Lung (tissue), 12 donors: Measurements from ENCODE around the gene GREB1. TPM values are rescaled to one million over a fixed set of nuclear protein-coding genes. Genes with fewer than 3 reads are reported as not detected.

Experiments
- ATAC-seq: fragments of 200-7000 bp; cut with Tn5 transposase; one replicate; pipeline ENCODE4 v1.9.1; 2020; ENCODE audit warnings: moderate number of reproducible peaks; ENCODE audit not compliant: insufficient read depth, low FRiP score
- DNase-seq, 3 donors: peaks; one replicate each; pipeline ENCODE4 v3.0.0-alpha.2; 2013 to 2017
- H3K27ac ChIP-seq, 2 donors: one replicate each; pipeline ENCODE4 v1.5.1; 2013; ENCODE audit warnings: mild to moderate bottlenecking in 2 of 2, moderate library complexity in 2 of 2, control low read depth in 1 of 2, inconsistent platforms in 1 of 2, low read depth in 1 of 2, low read length in 1 of 2
- H3K27me3 ChIP-seq, 3 donors: one replicate each; pipeline ENCODE4 v1.5.1; 2013; ENCODE audit warnings: low read length in 2 of 3; ENCODE audit not compliant: control insufficient read depth in 3 of 3, insufficient read depth in 3 of 3
- H3K36me3 ChIP-seq, 4 donors: one replicate each; pipeline ENCODE4 v1.5.1; 2013; ENCODE audit warnings: low read length in 4 of 4, mild to moderate bottlenecking in 1 of 4, moderate library complexity in 1 of 4; ENCODE audit not compliant: control insufficient read depth in 4 of 4, insufficient read depth in 4 of 4
- H3K4me1 ChIP-seq, 5 donors: one replicate each; pipeline ENCODE4 v1.5.1; 2013; ENCODE audit warnings: low read length in 5 of 5, mild to moderate bottlenecking in 2 of 5, moderate library complexity in 1 of 5; ENCODE audit not compliant: control insufficient read depth in 5 of 5, insufficient read depth in 5 of 5
- H3K4me3 ChIP-seq: one replicate; pipeline ENCODE4 v1.5.1; 2013; ENCODE audit warnings: mild to moderate bottlenecking, control low read depth, moderate library complexity
- H3K9ac ChIP-seq, 2 donors: one replicate each; pipeline ENCODE4 v1.5.1; 2013; ENCODE audit warnings: low read length in 2 of 2, control low read depth in 1 of 2; ENCODE audit not compliant: insufficient read depth in 1 of 2
- H3K9me3 ChIP-seq, 4 donors: one replicate each; pipeline ENCODE4 v1.5.1; 2013; ENCODE audit warnings: low read length in 3 of 4, mild to moderate bottlenecking in 1 of 4, moderate library complexity in 1 of 4; ENCODE audit not compliant: control insufficient read depth in 4 of 4, insufficient read depth in 3 of 4
- CTCF ChIP-seq: IDR thresholded peaks from 2 replicates; pipeline ENCODE4 v1.5.1; 2012; ENCODE audit warnings: mild to moderate bottlenecking; ENCODE audit errors: control extremely low read depth, extremely low read depth
- WGBS, 2 donors: extraction: QIAGEN DNeasy Blood & Tissue Kit; methylation state at CpG; one replicate each; pipeline ENCODE4 v1.1.7; 2013; 5-methylcytosine and 5-hydroxymethylcytosine counted together
- polyA plus RNA-seq, 2 donors: library from polyadenylated mRNA; stranded (reverse); fragments of 200-250 nt; gene quantifications; one replicate each; pipeline ENCODE4 v1.2.1, GENCODE V29; 2013
- total RNA-seq, 2 donors: library from RNA; depleted of rRNA in 1 of 2; stranded (reverse); fragments of >200 nt in 1 of 2; gene quantifications; one replicate each; pipeline ENCODE4 v1.2.1, GENCODE V29; 2014 to 2021
- donor health status: control.
- donor health status: control.
- donor health status: Bipolar disorder and iron deficiency.
- donor health status: healthy.
- donor health status: DM: yes; HTN: yes; CAD: no.

GREB1 gene
- total and polyA plus RNA-seq, 4 donors, result 0.23 to 3.3 (median 1.8) TPM

- H3K9ac ChIP-seq, result no peak overlapping the region
- no peak for DNase-seq
- H3K4me3 ChIP-seq, result no peak overlapping the region
- H3K9me3 ChIP-seq, result no peaks in the 10 kb centered on the region
- H3K27ac ChIP-seq, result no peak overlapping the region
- TF ChIP-seq CTCF, result no peak
- peaks cover 2 to 21% (median 13%) of the 10 kb centered on the region in 5 donors for H3K4me1 ChIP-seq
- 89 to 90% methylated on average over 7 of the region's 7 CpGs for WGBS, 2 donors
- no peak for ATAC-seq
- no peaks in the 10 kb centered on the region for H3K36me3 ChIP-seq
- H3K27me3 ChIP-seq, result no peaks in the 10 kb centered on the region
Observed at GRCh38 chr2:11535899-11536344, 2.1 kb downstream of the GREB1 start.

- 91 to 95% methylated on average over 13 of the region's 13 CpGs for WGBS, 2 donors
- DNase-seq (no peak), ATAC-seq (no peak)
- peaks cover 0 to 2% (median 0%) of the 10 kb centered on the region in 4 donors for H3K9me3 ChIP-seq
- H3K27me3 ChIP-seq, result no peaks in the 10 kb centered on the region
- no peak overlapping the region for H3K4me3 ChIP-seq
- peaks cover 2 to 25% (median 13%) of the 10 kb centered on the region in 5 donors for H3K4me1 ChIP-seq
- no peak for TF ChIP-seq CTCF
- H3K36me3 ChIP-seq, result no peaks in the 10 kb centered on the region
- H3K9ac ChIP-seq, result no peak overlapping the region
- H3K27ac ChIP-seq, result no peak overlapping the region
Observed at GRCh38 chr2:11537951-11538350, 4.1 kb downstream of the GREB1 start.

GRCh38 chr2:11539317-11540147 lies 5.7 kb downstream of the GREB1 start:
- peaks cover 0 to 2% (median 0%) of the 10 kb centered on the region in 4 donors for H3K9me3 ChIP-seq
- TF ChIP-seq CTCF, result no peak
- no peak overlapping the region for H3K9ac ChIP-seq
- WGBS, 2 donors, result 54 to 67% methylated on average over 18 of the region's 18 CpGs
- peaks cover 2 to 24% (median 13%) of the 10 kb centered on the region in 5 donors for H3K4me1 ChIP-seq
- DNase-seq (peak; percentile 37 to 60 (median 51)), ATAC-seq (no peak)
- H3K4me3 ChIP-seq, result no peak overlapping the region
- H3K27ac ChIP-seq, result no peak overlapping the region
- H3K27me3 ChIP-seq, result no peaks in the 10 kb centered on the region
- H3K36me3 ChIP-seq, result no peaks in the 10 kb centered on the region
